IMR-90 (cell line): ENCODE measurements around the gene FAM124A. TPM values are rescaled to one million over a fixed set of nuclear protein-coding genes. Genes with fewer than 3 reads are reported as not detected.

Experiments
- ATAC-seq: fragments of 200-7000 bp; cut with Tn5 transposase; 2 replicates; pipeline ENCODE4 v1.9.1; 2020; ENCODE audit warnings: low read depth, mild to moderate bottlenecking, moderate library complexity
- BruUV-seq: library from RNA; stranded (reverse); fragments of 400-500 nt; replicated peaks from 2 replicates; lab custom pipeline; 2021; lab: Mats Ljungman, UMichigan
- CTCF ChIA-PET: fragments of 300-600 bp; formaldehyde crosslinking; extraction: SDS; loops from one replicate; lab custom pipeline; 2021; ENCODE audit warnings: antibody characterized with exemption; lab: Yijun Ruan, JAX
- POLR2A ChIA-PET: fragments of 300-600 bp; sonication (Branson Sonifier 250); formaldehyde crosslinking; loops from one replicate; lab custom pipeline; 2022; ENCODE audit warnings: antibody characterized with exemption; ENCODE audit not compliant: unreplicated experiment; lab: Charles Lee
- DNase-seq: peaks from one replicate; pipeline ENCODE4 v3.0.0; 2013
- H2AFZ ChIP-seq: replicated peaks from 2 replicates; pipeline ENCODE3; 2013; ENCODE audit warnings: low read length, mild to moderate bottlenecking; ENCODE audit not compliant: poor library complexity
- H2AK5ac ChIP-seq: 2 replicates; pipeline ENCODE4 v1.6.1; 2013; ENCODE audit warnings: low read depth, low read length, inconsistent platforms
- H2AK9ac ChIP-seq: replicated peaks from 2 replicates; pipeline ENCODE3; 2013; ENCODE audit warnings: mild to moderate bottlenecking, low read depth, low read length, moderate library complexity; ENCODE audit not compliant: poor library complexity
- H2BK120ac ChIP-seq: 2 replicates; pipeline ENCODE4 v1.6.1; 2013; ENCODE audit warnings: low read depth, low read length, inconsistent platforms
- H2BK15ac ChIP-seq: 3 replicates; pipeline ENCODE4 v1.6.1; 2013; ENCODE audit warnings: low read depth, low read length, inconsistent platforms
- H2BK20ac ChIP-seq: 2 replicates; pipeline ENCODE4 v1.6.1; 2013; ENCODE audit warnings: low read depth, mild to moderate bottlenecking, inconsistent platforms, low read length, moderate library complexity
- H2BK5ac ChIP-seq: 2 replicates; pipeline ENCODE4 v1.6.1; 2013; ENCODE audit warnings: mild to moderate bottlenecking, low read depth, low read length, inconsistent platforms; ENCODE audit not compliant: poor library complexity, severe bottlenecking
- H3K14ac ChIP-seq: replicated peaks from 2 replicates; pipeline ENCODE4 v1.6.1; 2013; ENCODE audit warnings: low read depth, low read length, inconsistent platforms
- H3K18ac ChIP-seq: 2 replicates; pipeline ENCODE4 v1.6.1; 2013; ENCODE audit warnings: low read depth, low read length, control low read depth
- H3K23ac ChIP-seq: 2 replicates; pipeline ENCODE4 v1.6.1; 2013; ENCODE audit warnings: low read depth, low read length, inconsistent platforms
- H3K27ac ChIP-seq: 2 replicates; pipeline ENCODE4 v1.5.1; 2013; ENCODE audit warnings: mild to moderate bottlenecking, control low read depth, low read length; ENCODE audit not compliant: insufficient read depth
- H3K27me3 ChIP-seq: 2 replicates; pipeline ENCODE4 v1.6.1; 2013; ENCODE audit warnings: low read length; ENCODE audit not compliant: control insufficient read depth, insufficient read depth
- H3K36me3 ChIP-seq: 2 replicates; pipeline ENCODE4 v1.6.1; 2013; ENCODE audit warnings: low read length, mixed read lengths; ENCODE audit not compliant: control insufficient read depth, insufficient read depth
- H3K4ac ChIP-seq: 2 replicates; pipeline ENCODE4 v1.6.1; 2013; ENCODE audit warnings: low read depth, low read length, inconsistent platforms
- H3K4me1 ChIP-seq: 2 replicates; pipeline ENCODE4 v1.6.1; 2013; ENCODE audit warnings: low read length, mixed read lengths; ENCODE audit not compliant: control insufficient read depth, insufficient read depth
- H3K4me2 ChIP-seq: 2 replicates; pipeline ENCODE4 v1.6.1; 2013; ENCODE audit warnings: low read depth, mild to moderate bottlenecking, control low read depth, low read length, moderate library complexity
- H3K4me3 ChIP-seq: 2 replicates; pipeline ENCODE4 v1.5.1; 2013; ENCODE audit warnings: low read depth, mild to moderate bottlenecking, control low read depth, low read length, moderate library complexity; ENCODE audit not compliant: insufficient read depth
- H3K56ac ChIP-seq: 2 replicates; pipeline ENCODE4 v1.6.1; 2013; ENCODE audit warnings: low read length, inconsistent platforms; ENCODE audit not compliant: insufficient read depth; ENCODE audit errors: extremely low read depth
- H3K79me1 ChIP-seq, 2 experiments: 2 replicates each; pipeline ENCODE4 v1.6.1; 2013; ENCODE audit warnings: low read length in 2 of 2, inconsistent platforms in 1 of 2, low read depth in 1 of 2
- H3K9ac ChIP-seq: 2 replicates; pipeline ENCODE4 v1.6.1; 2013; ENCODE audit warnings: low read depth, low read length, control low read depth
- H3K9me1 ChIP-seq: 2 replicates; pipeline ENCODE4 v1.6.1; 2013; ENCODE audit warnings: low read length, inconsistent platforms; ENCODE audit not compliant: insufficient read depth
- H3K9me3 ChIP-seq: 2 replicates; pipeline ENCODE4 v1.6.1; 2013; ENCODE audit warnings: low read length; ENCODE audit not compliant: control insufficient read depth, insufficient read depth
- H4K20me1 ChIP-seq: 2 replicates; pipeline ENCODE4 v1.6.1; 2013; ENCODE audit warnings: low read length, inconsistent platforms; ENCODE audit not compliant: insufficient read depth
- H4K5ac ChIP-seq: 2 replicates; pipeline ENCODE4 v1.6.1; 2013; ENCODE audit warnings: mild to moderate bottlenecking, low read depth, low read length, control low read depth
- H4K8ac ChIP-seq, 2 experiments: 2 replicates each; pipeline ENCODE4 v1.6.1; 2013; ENCODE audit warnings: low read depth in 2 of 2, low read length in 2 of 2, control low read depth in 1 of 2, inconsistent platforms in 1 of 2
- H4K91ac ChIP-seq: 2 replicates; pipeline ENCODE4 v1.6.1; 2013; ENCODE audit warnings: low read depth, low read length, inconsistent platforms; ENCODE audit not compliant: insufficient read depth
- MAFK ChIP-seq: IDR thresholded peaks from 2 replicates; pipeline ENCODE4 v1.6.1; 2012; ENCODE audit warnings: low read depth, low read length, improper control_type of control experiment
- NFE2L2 ChIP-seq: fragments of 150-350 bp; IDR thresholded peaks from 2 replicates; pipeline ENCODE4 v1.6.1; 2016; ENCODE audit warnings: low read depth, mild to moderate bottlenecking, low read length
- SMC3 ChIP-seq: fragments of 150-350 bp; IDR thresholded peaks from 2 replicates; pipeline ENCODE4 v1.6.1; 2016; ENCODE audit warnings: low read depth, mild to moderate bottlenecking, antibody characterized with exemption, low read length, moderate library complexity
- WGBS, 2 experiments: methylation state at CpG; one replicate each; pipeline versions ENCODE4 v1.1.5 to v1.1.7; 2013; ENCODE audit warnings: missing lambda C conversion rate in 2 of 2; ENCODE audit not compliant: insufficient read length in 1 of 2; ENCODE audit errors: extremely low coverage in 2 of 2; 5-methylcytosine and 5-hydroxymethylcytosine counted together
- dilution Hi-C: fragments of 300-500 bp; cut with HindIII; formaldehyde crosslinking; loops from one replicate; pipeline ENCODE4 v1.14.3; 2018; ENCODE audit warnings: low sequenced_read_pairs; ENCODE audit not compliant: unreplicated experiment
- in situ Hi-C: fragments of 300-500 bp; cut with MboI; formaldehyde crosslinking; loops from 3 replicates; pipeline ENCODE4 v1.14.3; 2019; ENCODE audit warnings: low sequenced_read_pairs, inconsistent platforms, mixed read lengths
- intact Hi-C: fragments of 100-400 bp; cut with micrococcal nuclease; formaldehyde crosslinking; loops from 2 replicates; pipeline ENCODE4 v1.10.0; 2022
- polyA plus RNA-seq, 3 experiments: library from polyadenylated mRNA; depleted of rRNA; stranded (reverse); fragments of >200 nt; gene quantifications; 2 replicates each; pipeline ENCODE4 v1.2.3, GENCODE V29; 2012; ENCODE audit warnings: low replicate concordance in 1 of 3
- total RNA-seq: library from RNA; depleted of rRNA; stranded (reverse); fragments of >200 nt; gene quantifications from 2 replicates; pipeline ENCODE4 v1.2.3, GENCODE V29; 2012
- TF ChIP-seq, protein P1 (sequence below): fragments of 150-350 bp; IDR thresholded peaks from 2 replicates; pipeline ENCODE4 v1.6.1; 2017; ENCODE audit warnings: mild to moderate bottlenecking, antibody characterized with exemption, low read length, low read depth

Gene FAM124A
- total and polyA plus RNA-seq, 2 of the 4 experiments (the other 2 are of a cell fraction): 0.03 TPM; not detected in 1

DNA sequence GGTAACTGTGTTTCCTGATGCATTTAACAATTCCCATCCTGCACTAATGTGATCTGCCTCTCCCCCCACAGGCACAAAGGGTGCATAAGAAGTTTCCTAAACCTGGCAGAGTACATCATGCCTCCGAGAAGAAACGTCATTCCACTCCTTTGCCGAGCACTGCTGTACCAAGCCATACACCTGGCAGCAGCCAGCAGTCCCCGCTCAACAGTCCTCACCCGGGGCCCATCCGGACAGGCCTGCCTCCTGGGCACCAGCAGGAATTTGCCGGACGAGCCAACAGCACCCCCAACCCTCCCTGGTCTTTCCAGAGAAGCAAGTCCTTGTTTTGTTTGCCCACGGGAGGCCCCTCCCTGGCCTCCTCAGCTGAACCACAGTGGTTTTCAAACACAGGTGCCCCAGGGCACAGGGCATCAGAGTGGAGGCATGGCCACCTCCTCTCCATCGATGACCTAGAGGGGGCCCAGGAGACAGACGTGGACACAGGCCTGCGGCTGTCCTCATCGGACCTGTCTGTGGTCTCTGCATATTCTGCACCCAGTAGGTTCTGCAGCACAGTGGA lies 58.3 kb downstream of the FAM124A start:
- WGBS, 2 experiments: 85% methylated on average over 9 of the region's 13 CpGs; no CpG with 5 or more reads in 1 of the 2 experiments
- Histone ChIP-seq H3K9me1 (no peaks in the 10 kb centered on the region), H3K36me3 (no peaks in the 10 kb centered on the region), H4K20me1 (no peaks in the 10 kb centered on the region), H3K23ac (no peak overlapping the region), H3K4me1 (no peaks in the 10 kb centered on the region), H3K79me1 (no peaks in the 10 kb centered on the region), H3K4me2 (no peak overlapping the region), H2AFZ (no peak overlapping the region), H3K4ac (no peak overlapping the region), H2BK5ac (no peak overlapping the region), H3K9me3 (no peaks in the 10 kb centered on the region), H4K5ac (no peak overlapping the region), H2BK15ac (no peak overlapping the region), H3K27ac (no peak overlapping the region), H3K18ac (no peak overlapping the region), H3K27me3 (peaks cover 27% of the 10 kb centered on the region), H3K4me3 (no peak overlapping the region), H4K91ac (no peak overlapping the region), H2BK120ac (no peak overlapping the region), H2AK9ac (no peak overlapping the region), H2BK20ac (no peak overlapping the region), H4K8ac (no peak overlapping the region), H3K14ac (no peak overlapping the region), H2AK5ac (no peak overlapping the region), H3K56ac (no peak overlapping the region), H3K9ac (no peak overlapping the region)
- POLR2A ChIA-PET: no interaction called here
- DNase-seq: no peak
- in situ Hi-C loops (loop anchor here (10.0 kb wide), 1 partner anchor 156 kb away; no protein-coding TSS in a partner anchor), intact Hi-C loops (no loop called here), dilution Hi-C loops (no loop called here)
- no TSS peak for BruUV-seq
- TF ChIP-seq SMC3: no peak
- no peak for TF ChIP-seq MAFK
- no peak for TF ChIP-seq NFE2L2
- TF ChIP-seq, protein P1, sequence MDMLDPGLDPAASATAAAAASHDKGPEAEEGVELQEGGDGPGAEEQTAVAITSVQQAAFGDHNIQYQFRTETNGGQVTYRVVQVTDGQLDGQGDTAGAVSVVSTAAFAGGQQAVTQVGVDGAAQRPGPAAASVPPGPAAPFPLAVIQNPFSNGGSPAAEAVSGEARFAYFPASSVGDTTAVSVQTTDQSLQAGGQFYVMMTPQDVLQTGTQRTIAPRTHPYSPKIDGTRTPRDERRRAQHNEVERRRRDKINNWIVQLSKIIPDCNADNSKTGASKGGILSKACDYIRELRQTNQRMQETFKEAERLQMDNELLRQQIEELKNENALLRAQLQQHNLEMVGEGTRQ: no peak
- no peak for ATAC-seq
- CTCF ChIA-PET: interaction anchor here (0.7 kb wide), 1 partner anchor 132 kb away, joined by 3 read pairs; no protein-coding TSS in a partner anchor
